ENCODE data around the gene TMEM258.
A peak's percentile ranks its signal among the peaks of the same experiment; 100 is the strongest.

- TF ChIP-seq CTCF (IDR thresholded peaks at IDR 0.05; ENCODE audit: extremely low read depth in 1 of 2, insufficient read depth in 1 of 2, low read depth in 1 of 2, low read length in 2 of 2) (peak in 1 of 2 donors; percentile 6), EZH2 (IDR thresholded peaks at IDR 0.05; ENCODE audit: borderline replicate concordance, low read depth, low read length, severe bottlenecking) (no peak)
Measured at GRCh38 chr11:61769169-61769920, 23.1 kb downstream of the TMEM258 start.
